ENCODE measurements around the gene GARIN5B.
"Not testable (repeated sequence)": the region's sequence is repeated elsewhere in the genome, so short reads cannot be mapped to it uniquely, and the experiment has no call there.

Gene GARIN5B

GRCh38 chr19:55362990-55363716 is at the start of gene GARIN5B:
GARIN5B (minus strand) TSS chr19:55363260; CDS start chr19:55363066, 194 bp downstream.
- no peak for DNase-seq (ENCODE audit: low read depth, low spot score)

- no peak for DNase-seq (ENCODE audit: low read depth, low spot score)
Observed at GRCh38 chr19:55410168-55410567, 47.1 kb upstream of the GARIN5B start.

- not testable (repeated sequence) for DNase-seq (ENCODE audit: low read depth, low spot score)
Observed at GRCh38 chr19:55409179-55409578, 46.1 kb upstream of the GARIN5B start.

GRCh38 chr19:55408533-55408872 is 45.4 kb upstream of the GARIN5B start:
- no peak for DNase-seq (ENCODE audit: low read depth, low spot score)

GRCh38 chr19:55407800-55408532 is 44.9 kb upstream of the GARIN5B start:
- peak; percentile 95 for DNase-seq (ENCODE audit: low read depth, low spot score)

GRCh38 chr19:55407550-55407799 is 44.4 kb upstream of the GARIN5B start, which contains the start of gene UBE2S:
UBE2S (minus strand) TSS chr19:55407788; CDS start chr19:55407589, 199 bp downstream.
- DNase-seq (ENCODE audit: low read depth, low spot score) = not testable (repeated sequence)

- no peak for DNase-seq (ENCODE audit: low read depth, low spot score)
Observed at GRCh38 chr19:55406826-55407549, 43.9 kb upstream of the GARIN5B start.

- DNase-seq (ENCODE audit: low read depth, low spot score) = no peak
Observed at GRCh38 chr19:55406091-55406825, 43.2 kb upstream of the GARIN5B start.

GRCh38 chr19:55405638-55406037 is 42.6 kb upstream of the GARIN5B start:
- DNase-seq (ENCODE audit: low read depth, low spot score) = no peak

- no peak for DNase-seq (ENCODE audit: low read depth, low spot score)
Observed at GRCh38 chr19:55402509-55402908, 39.4 kb upstream of the GARIN5B start.

GRCh38 chr19:55401390-55401789 is 38.3 kb upstream of the GARIN5B start:
- not testable (repeated sequence) for DNase-seq (ENCODE audit: low read depth, low spot score)

GRCh38 chr19:55400281-55401087 is 37.4 kb upstream of the GARIN5B start:
- DNase-seq (ENCODE audit: low read depth, low spot score) = no peak

- DNase-seq (ENCODE audit: low read depth, low spot score) = no peak
Observed at GRCh38 chr19:55398200-55398925, 35.3 kb upstream of the GARIN5B start.

- no peak for DNase-seq (ENCODE audit: low read depth, low spot score)
Observed at GRCh38 chr19:55392820-55393761, 30.0 kb upstream of the GARIN5B start.

GRCh38 chr19:55391702-55392615 is 28.9 kb upstream of the GARIN5B start:
- no peak for DNase-seq (ENCODE audit: low read depth, low spot score)

GRCh38 chr19:55391191-55391670 is 28.2 kb upstream of the GARIN5B start:
- no peak for DNase-seq (ENCODE audit: low read depth, low spot score)

- no peak for DNase-seq (ENCODE audit: low read depth, low spot score)
Observed at GRCh38 chr19:55390461-55390880, 27.4 kb upstream of the GARIN5B start.

All from activated CD4-positive, CD25-positive, alpha-beta regulatory T cell treated with anti-CD3 and anti-CD28 coated beads, Interleukin-2, amount 50 U/mL, for 16 hours (primary cell).